Panc1 (cell line): ENCODE measurements around the gene TDO2. TPM values are rescaled to one million over a fixed set of nuclear protein-coding genes. Genes with fewer than 3 reads are reported as not detected.

Source experiments
- ATAC-seq: fragments of 200-7000 bp; cut with Tn5 transposase; 2 replicates; pipeline ENCODE4 v1.9.1; 2020; ENCODE audit warnings: mild to moderate bottlenecking, moderate library complexity
- BruUV-seq: library from RNA; stranded (reverse); fragments of 400-500 nt; replicated peaks from 2 replicates; lab custom pipeline; 2021; lab: Mats Ljungman, UMichigan
- CTCF ChIA-PET: fragments of 300-600 bp; sonication (Branson Sonifier 250); formaldehyde crosslinking; loops from one replicate; lab custom pipeline; 2022; ENCODE audit warnings: antibody characterized with exemption; lab: Charles Lee
- POLR2A ChIA-PET: fragments of 300-600 bp; sonication (Branson Sonifier 250); formaldehyde crosslinking; loops from one replicate; lab custom pipeline; 2022; ENCODE audit warnings: antibody characterized with exemption; lab: Charles Lee
- DNase-seq: peaks from one replicate; pipeline ENCODE4 v3.0.0-alpha.2; 2010; ENCODE audit warnings: low read depth, low spot score
- H3K27ac ChIP-seq: 2 replicates; pipeline ENCODE4 v1.5.1; 2011; ENCODE audit warnings: mild to moderate bottlenecking, low read length, inconsistent platforms
- H3K27me3 ChIP-seq: fragments of 200-500 bp; sonication (Bioruptor generic); 2 replicates; pipeline ENCODE4 v1.6.0; 2014; ENCODE audit warnings: low read length, inconsistent platforms; ENCODE audit not compliant: control insufficient read depth, insufficient read depth
- H3K36me3 ChIP-seq: fragments of 200-500 bp; sonication (Bioruptor generic); 2 replicates; pipeline ENCODE4 v1.5.1; 2014; ENCODE audit warnings: inconsistent platforms, mild to moderate bottlenecking, low read length, moderate library complexity; ENCODE audit not compliant: control insufficient read depth, insufficient read depth
- H3K4me1 ChIP-seq: 2 replicates; pipeline ENCODE4 v1.5.1; 2011; ENCODE audit warnings: inconsistent platforms, mild to moderate bottlenecking, low read length, moderate library complexity; ENCODE audit not compliant: control insufficient read depth, insufficient read depth
- H3K4me3 ChIP-seq, 2 experiments: 2 replicates each; pipeline ENCODE4 v1.5.1; 2011 to 2012; ENCODE audit warnings: low read depth in 2 of 2, low read length in 2 of 2, mild to moderate bottlenecking in 2 of 2, inconsistent platforms in 1 of 2, moderate library complexity in 1 of 2
- H3K9me3 ChIP-seq: fragments of 200-500 bp; sonication (Bioruptor generic); 2 replicates; pipeline ENCODE4 v1.5.1; 2014; ENCODE audit warnings: low read depth, mild to moderate bottlenecking, inconsistent platforms, low read length, moderate library complexity; ENCODE audit not compliant: control insufficient read depth, insufficient read depth
- CTCF ChIP-seq: fragments of 450-650 bp; IDR thresholded peaks from 2 replicates; pipeline ENCODE4 v1.5.1; 2017; ENCODE audit warnings: mild to moderate bottlenecking
- POLR2AphosphoS5 ChIP-seq: IDR thresholded peaks from 2 replicates; pipeline ENCODE4 v1.6.1; 2012; ENCODE audit warnings: mild to moderate bottlenecking, low read depth, low read length, moderate library complexity
- REST ChIP-seq, 2 experiments: IDR thresholded peaks; 2 replicates each; pipeline ENCODE4 v1.6.1; 2011 to 2012; ENCODE audit warnings: low read depth in 2 of 2, control low read depth in 1 of 2, low read length in 1 of 2, mild to moderate bottlenecking in 1 of 2, moderate library complexity in 1 of 2; ENCODE audit not compliant: insufficient read depth in 1 of 2
- SIN3A ChIP-seq: IDR thresholded peaks from 2 replicates; pipeline ENCODE4 v1.6.1; 2012; ENCODE audit warnings: low read depth, mild to moderate bottlenecking, low read length, moderate library complexity, borderline replicate concordance; ENCODE audit not compliant: insufficient read depth
- TCF7L2 ChIP-seq: IDR thresholded peaks from 2 replicates; pipeline ENCODE4 v1.6.1; 2011; ENCODE audit warnings: mild to moderate bottlenecking, low read depth, low read length, inconsistent platforms
- in situ Hi-C: cut with HindIII; loops from 2 replicates; pipeline ENCODE4 v1.10.0; 2016; ENCODE audit warnings: low sequenced_read_pairs, low pct_unique_long_range_greater_than_20kb
- intact Hi-C: fragments of 100-400 bp; cut with micrococcal nuclease; formaldehyde crosslinking; loops from one replicate; pipeline ENCODE4 v1.10.0; 2022; ENCODE audit not compliant: unreplicated experiment
- total RNA-seq: library from RNA; stranded (reverse); gene quantifications from one replicate; pipeline ENCODE4 v1.2.1, GENCODE V29; 2021; ENCODE audit not compliant: unreplicated experiment

TDO2 gene
- total RNA-seq, 1 experiment from 2014 or later: 0.13 TPM

- DNase-seq (no peak), ATAC-seq (no peak)
- TF ChIP-seq REST (IDR thresholded peaks at IDR 0.05; ENCODE audit: insufficient read depth in 1 of 2, low read depth in 2 of 2, low read length in 1 of 2): no peak
- TF ChIP-seq TCF7L2: no peak
- no peak for TF ChIP-seq CTCF
- TF ChIP-seq SIN3A: no peak
- no peak for TF ChIP-seq POLR2AphosphoS5
- ChIA-PET POLR2A (no interaction called here), CTCF (no interaction called here)
- no TSS peak for BruUV-seq
- Histone ChIP-seq H3K27ac (no peak overlapping the region), H3K27me3 (no peaks in the 10 kb centered on the region), H3K4me1 (no peaks in the 10 kb centered on the region), H3K36me3 (no peaks in the 10 kb centered on the region), H3K9me3 (no peaks in the 10 kb centered on the region), H3K4me3 (no peak overlapping the region)
- in situ Hi-C loops (no loop called here), intact Hi-C loops (loop anchor here (5.0 kb wide), 1 partner anchor 124 kb away; no protein-coding TSS in a partner anchor)
Measured at GRCh38 chr4:155946486-155946885, 43.0 kb downstream of the TDO2 start.

GRCh38 chr4:155948541-155948940 is 45.0 kb downstream of the TDO2 start:
- H3K4me3 ChIP-seq: no peak overlapping the region
- H3K27ac ChIP-seq: no peak overlapping the region
- ChIA-PET CTCF (no interaction called here), POLR2A (no interaction called here)
- H3K27me3 ChIP-seq: no peaks in the 10 kb centered on the region
- in situ Hi-C loops (no loop called here), intact Hi-C loops (loop anchor here (5.0 kb wide), 1 partner anchor 126 kb away; no protein-coding TSS in a partner anchor)
- no TSS peak for BruUV-seq
- no peaks in the 10 kb centered on the region for H3K36me3 ChIP-seq
- TF ChIP-seq CTCF (no peak), REST (IDR thresholded peaks at IDR 0.05; ENCODE audit: insufficient read depth in 1 of 2, low read depth in 2 of 2, low read length in 1 of 2) (no peak), TCF7L2 (no peak), SIN3A (no peak), POLR2AphosphoS5 (no peak)
- ATAC-seq (no peak), DNase-seq (no peak)
- no peaks in the 10 kb centered on the region for H3K4me1 ChIP-seq
- H3K9me3 ChIP-seq: no peaks in the 10 kb centered on the region
